Measurements from ENCODE around the gene EIF1.

DNA sequence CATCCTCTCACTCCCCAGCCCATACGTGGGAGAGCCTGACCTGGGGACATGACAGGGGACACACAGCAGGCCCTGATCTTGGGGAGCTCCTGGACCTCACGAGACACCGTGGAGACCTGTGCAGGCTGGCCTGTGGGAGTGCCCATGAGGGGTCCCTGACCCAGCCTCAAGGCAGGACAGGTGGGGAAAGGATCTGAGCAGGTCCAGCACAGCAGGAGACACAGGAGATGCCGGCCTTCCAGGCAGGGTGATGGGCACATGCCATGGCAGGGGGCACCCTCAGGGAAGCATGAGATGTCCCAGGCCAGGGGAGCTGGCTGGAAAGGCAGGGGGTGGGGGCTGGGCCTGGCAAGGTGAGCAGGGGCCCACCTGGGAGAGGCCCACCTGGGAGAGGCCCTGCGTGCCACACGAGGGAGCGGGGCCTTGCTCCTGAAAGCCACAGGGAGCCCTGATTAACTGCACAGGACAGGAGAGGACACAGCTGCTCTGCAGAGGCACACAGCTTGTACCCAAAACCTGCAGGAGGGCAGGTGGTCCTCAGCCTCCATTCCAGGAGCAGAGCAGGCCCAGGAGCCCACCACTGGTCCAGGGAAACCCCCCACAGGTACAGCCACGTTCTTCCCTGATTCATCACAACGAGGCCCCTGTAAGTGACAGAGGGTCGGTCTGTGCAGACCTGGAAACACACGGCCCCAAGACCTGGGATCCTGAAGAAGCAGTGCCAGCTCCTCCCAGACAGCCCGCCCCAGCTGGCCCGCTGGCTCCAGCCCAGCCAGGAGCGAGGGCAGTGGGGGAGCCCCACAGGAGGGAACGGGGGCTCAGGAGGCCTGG is 37.7 kb upstream of the EIF1 start:
- TF ChIP-seq GATA2 (IDR thresholded peaks at IDR 0.05; ENCODE audit: low read depth, low read length) = no peak
- no peak for TF ChIP-seq GATA3 (IDR thresholded peaks at IDR 0.05; ENCODE audit: low read depth, low read length)

All from SH-SY5Y (cell line).